ENCODE data around the gene MCM5. TPM values are rescaled to one million over a fixed set of nuclear protein-coding genes. Genes with fewer than 3 reads are reported as not detected.

The MCM5 gene
- total RNA-seq, 3 donors from 2014 or later = 18.5 to 45.2 (median 30.3) TPM

- Histone ChIP-seq H3K36me3 (ENCODE audit: low read depth) (no peaks in the 10 kb centered on the region), H3K9me3 (no peaks in the 10 kb centered on the region), H3K4me1 (ENCODE audit: low read depth) (peaks cover under 1% of the 10 kb centered on the region), H3K4me3 (no peak overlapping the region)
- DNase-seq = no peak
- intact Hi-C loops (cut with DNase I, micrococcal nuclease) = loop anchor here in 1 of 2 donors (10.0 kb wide), 1 partner anchor 132 kb away; no protein-coding TSS in a partner anchor
- TF ChIP-seq CTCF (IDR thresholded peaks at IDR 0.05) = no peak
- ATAC-seq = no peak
Measured at GRCh38 chr22:35442471-35442870, 42.5 kb downstream of the MCM5 start.

GRCh38 chr22:35443338-35443737 lies 43.4 kb downstream of the MCM5 start:
- Histone ChIP-seq H3K36me3 (ENCODE audit: low read depth) (no peaks in the 10 kb centered on the region), H3K9me3 (no peaks in the 10 kb centered on the region), H3K4me3 (no peak overlapping the region), H3K4me1 (ENCODE audit: low read depth) (peaks cover 9% of the 10 kb centered on the region)
- TF ChIP-seq CTCF (IDR thresholded peaks at IDR 0.05) = no peak
- DNase-seq (no peak), ATAC-seq (no peak)
- intact Hi-C loops (cut with DNase I, micrococcal nuclease) = loop anchor here in 1 of 2 donors (10.0 kb wide), 1 partner anchor 131 kb away; no protein-coding TSS in a partner anchor

- Histone ChIP-seq H3K4me3 (no peak overlapping the region), H3K36me3 (ENCODE audit: low read depth) (no peaks in the 10 kb centered on the region), H3K9me3 (no peaks in the 10 kb centered on the region), H3K4me1 (ENCODE audit: low read depth) (peaks cover 11% of the 10 kb centered on the region)
- DNase-seq (no peak), ATAC-seq (no peak)
- intact Hi-C loops (cut with DNase I, micrococcal nuclease) = loop anchor here in 1 of 2 donors (10.0 kb wide), 1 partner anchor 131 kb away; no protein-coding TSS in a partner anchor
- no peak for TF ChIP-seq CTCF (IDR thresholded peaks at IDR 0.05)
Measured at GRCh38 chr22:35443790-35444684, 44.1 kb downstream of the MCM5 start.

GRCh38 chr22:35444685-35445399 lies 44.9 kb downstream of the MCM5 start:
- no peak overlapping the region for H3K4me3 ChIP-seq

More at GRCh38 chr22:35444685-35445399, 44.9 kb downstream of the MCM5 start:
- no peaks in the 10 kb centered on the region for H3K36me3 ChIP-seq (ENCODE audit: low read depth)
- DNase-seq (no peak), ATAC-seq (no peak)
- intact Hi-C loops (cut with DNase I, micrococcal nuclease) = loop anchor here in 1 of 2 donors (10.0 kb wide), 1 partner anchor 130 kb away; no protein-coding TSS in a partner anchor
- TF ChIP-seq CTCF (IDR thresholded peaks at IDR 0.05) = no peak
- no peaks in the 10 kb centered on the region for H3K9me3 ChIP-seq
- peaks cover 11% of the 10 kb centered on the region for H3K4me1 ChIP-seq (ENCODE audit: low read depth)

Measured in mucosa of descending colon (tissue), 3 donors.